HG02623 (cell line): ENCODE measurements around the gene DMXL1.
A peak's percentile ranks its signal among the peaks of the same experiment; 100 is the strongest.

Experiments
- ATAC-seq: cut with Tn5 transposase; IDR thresholded peaks from one replicate; pipeline ENCODE4 v1.9.1; 2021; ENCODE audit warnings: moderate library complexity; ENCODE audit not compliant: unreplicated experiment

Gene DMXL1

DNA sequence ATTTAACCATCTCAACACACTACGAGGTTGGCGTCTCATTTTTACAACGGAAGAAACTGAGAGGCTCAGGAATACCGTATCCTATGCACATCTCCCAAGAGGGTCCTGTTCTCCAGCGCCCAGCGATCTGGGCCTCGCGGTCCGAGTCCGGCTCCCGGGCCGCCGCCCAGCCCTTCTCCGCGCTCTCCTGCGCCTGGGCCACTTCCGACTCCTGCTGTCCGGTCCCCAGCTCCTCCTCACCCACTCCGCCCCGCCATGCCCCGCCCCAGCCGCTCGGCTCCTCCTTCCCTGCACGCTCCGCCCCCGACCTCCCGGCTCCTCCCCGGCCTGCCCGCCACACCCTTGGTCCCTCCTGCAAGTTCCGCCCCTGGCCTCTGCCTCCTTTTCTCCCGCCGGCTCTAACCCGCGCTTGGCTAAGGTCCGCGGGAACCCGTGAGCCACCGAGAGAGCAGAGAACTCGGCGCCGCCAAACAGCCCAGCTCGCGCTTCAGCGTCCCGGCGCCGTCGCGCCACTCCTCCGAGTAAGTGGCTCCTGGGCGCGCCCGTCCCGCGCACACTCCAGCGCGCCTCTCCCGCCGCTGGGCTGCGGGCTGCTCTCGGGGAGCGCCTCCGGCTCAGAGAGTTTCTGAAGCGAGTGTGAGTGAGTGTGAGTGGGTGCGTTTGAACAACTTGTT is 197.6 kb downstream of the DMXL1 start:
- peak; percentile 86 for ATAC-seq

GRCh38 chr5:119269061-119269944 is 198.4 kb downstream of the DMXL1 start:
- ATAC-seq: peak; percentile 3

DNA sequence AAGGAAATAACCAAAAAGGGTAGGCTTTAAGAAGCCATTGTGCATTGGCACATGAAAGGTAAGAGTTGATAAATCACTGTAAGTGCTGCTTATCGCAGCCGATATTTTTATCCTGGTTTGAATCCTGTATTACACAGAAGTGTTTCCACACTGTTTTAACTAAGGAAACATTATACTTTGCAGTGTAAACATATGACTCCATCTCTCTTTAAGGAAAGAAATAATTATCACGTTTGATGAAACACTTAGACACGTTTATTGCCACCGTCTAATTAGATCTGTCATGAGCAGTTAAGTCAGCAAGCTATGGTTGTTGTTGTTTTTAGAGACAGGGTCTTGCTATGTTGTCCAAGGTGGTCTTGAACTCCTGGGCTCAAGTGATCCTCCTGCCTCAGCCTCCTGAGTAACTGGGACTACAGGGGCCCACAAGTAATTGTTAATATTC is 199.3 kb downstream of the DMXL1 start:
- no peak for ATAC-seq

DNA sequence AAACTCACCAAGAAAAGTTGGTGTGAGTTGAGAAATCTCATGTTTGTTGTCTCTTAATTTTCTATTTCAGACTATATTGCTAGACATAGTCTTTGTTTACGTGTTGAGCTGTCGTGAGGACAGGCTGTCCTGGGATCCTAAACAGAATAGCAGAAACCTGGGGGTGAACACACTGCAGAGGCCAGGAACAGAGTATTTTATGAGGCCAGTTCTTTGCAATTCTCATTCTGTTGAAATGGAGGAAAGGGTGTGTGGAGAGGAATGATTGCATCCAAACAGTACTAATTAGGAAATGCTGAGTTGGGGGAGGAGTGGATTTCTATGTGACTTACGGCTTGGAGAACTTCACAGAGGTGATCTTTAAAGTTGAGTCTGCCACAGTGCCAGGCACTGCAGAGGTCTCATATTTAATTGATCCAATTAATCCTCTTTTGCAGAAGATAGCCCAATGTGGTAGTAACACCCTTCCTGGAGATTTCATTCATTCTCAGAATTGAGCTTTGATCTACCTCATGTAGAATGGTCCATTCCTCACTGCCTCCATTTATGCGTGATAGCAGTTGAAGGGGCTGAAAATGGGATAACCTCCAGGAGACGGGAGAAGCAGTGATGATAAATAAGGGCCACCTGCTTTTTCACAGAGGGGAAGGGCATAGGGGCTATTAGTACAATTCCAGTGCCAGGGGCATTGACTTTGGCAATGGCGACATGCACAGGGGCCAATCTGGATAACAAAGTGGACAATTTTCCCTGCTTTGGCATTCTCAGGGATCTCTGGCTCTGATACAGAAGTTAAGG is 200.3 kb downstream of the DMXL1 start:
- ATAC-seq: no peak

DNA sequence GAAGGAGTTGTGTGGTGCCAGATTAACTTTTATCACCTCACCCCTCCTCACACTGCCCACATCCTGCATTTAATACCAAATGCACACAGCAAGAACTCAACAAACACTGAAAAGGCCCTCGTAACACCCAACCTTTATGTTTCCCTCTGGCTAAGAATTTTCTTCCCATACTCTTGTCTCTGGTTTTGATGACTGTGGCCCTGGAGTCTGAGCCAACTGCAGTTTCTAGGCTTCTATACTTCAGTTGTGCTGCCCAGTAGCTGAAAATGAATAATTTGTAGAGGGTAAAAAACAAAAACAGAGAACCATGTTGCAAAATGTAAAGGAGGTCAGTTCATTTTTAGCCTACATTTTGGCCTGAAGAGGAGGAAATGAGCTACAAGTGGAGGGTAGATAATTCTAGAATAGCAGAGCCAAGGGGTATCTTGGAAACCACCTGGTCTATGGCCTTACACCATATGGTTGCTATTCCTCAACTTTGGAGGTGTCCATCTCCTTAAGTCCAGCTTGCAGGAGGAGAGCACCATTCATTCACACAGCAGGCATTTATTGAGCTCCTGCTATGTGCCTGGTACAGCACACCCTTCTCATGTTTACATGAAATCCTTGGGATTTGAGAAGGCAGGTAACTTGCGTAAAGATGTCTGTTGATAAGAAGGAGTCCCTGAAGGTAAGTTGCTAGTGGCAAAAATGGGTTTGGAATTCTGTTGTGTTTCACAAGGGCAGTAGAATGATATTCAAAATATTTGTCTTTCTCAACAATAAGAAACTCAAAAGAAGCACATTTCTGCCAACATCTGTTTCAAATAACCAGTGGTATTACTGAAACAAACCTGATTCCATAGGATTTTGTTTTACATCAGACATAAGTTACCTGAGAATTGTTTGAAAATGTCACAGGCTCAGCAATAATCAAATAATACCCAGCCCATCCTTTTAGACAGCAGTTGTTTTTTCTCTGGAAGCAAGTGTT is 201.2 kb downstream of the DMXL1 start:
- ATAC-seq: no peak

- no peak for ATAC-seq
Observed at GRCh38 chr5:119273391-119273839, 202.5 kb downstream of the DMXL1 start.

DNA sequence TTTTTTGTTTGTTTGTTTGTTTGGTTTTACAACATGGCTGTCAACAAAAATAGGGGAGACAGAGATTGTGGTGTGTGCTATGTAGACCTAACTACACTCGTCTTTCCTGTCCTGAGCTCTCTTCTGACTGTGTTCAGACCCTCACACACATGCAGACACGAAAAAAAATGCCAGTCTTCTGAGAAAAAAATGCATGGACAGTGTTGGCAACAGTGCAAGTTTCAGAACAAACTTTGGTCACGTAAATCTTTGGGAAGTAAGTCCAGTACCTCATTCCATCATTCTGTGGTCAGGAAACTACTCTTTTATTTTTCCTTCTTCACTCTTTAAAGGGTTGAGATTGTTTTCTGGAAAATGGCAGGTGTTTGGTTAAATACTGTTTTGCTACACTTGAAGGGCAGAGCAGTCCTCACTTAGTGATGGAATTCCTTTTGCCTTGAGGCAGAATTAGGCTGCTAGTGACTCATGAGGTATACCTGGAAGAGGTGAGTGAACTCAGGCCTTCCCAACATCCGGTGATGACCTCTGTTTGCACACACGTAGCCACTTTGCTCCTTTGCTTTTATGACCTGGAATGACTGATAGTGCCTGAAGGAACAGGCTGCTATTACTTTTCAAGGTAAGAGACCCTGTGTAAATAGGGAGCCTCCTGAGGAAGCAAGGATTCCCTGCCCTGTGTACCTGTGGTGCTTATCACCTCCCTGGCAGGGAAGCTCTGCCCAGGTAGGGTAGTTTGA is 203.3 kb downstream of the DMXL1 start:
- ATAC-seq: no peak

DNA sequence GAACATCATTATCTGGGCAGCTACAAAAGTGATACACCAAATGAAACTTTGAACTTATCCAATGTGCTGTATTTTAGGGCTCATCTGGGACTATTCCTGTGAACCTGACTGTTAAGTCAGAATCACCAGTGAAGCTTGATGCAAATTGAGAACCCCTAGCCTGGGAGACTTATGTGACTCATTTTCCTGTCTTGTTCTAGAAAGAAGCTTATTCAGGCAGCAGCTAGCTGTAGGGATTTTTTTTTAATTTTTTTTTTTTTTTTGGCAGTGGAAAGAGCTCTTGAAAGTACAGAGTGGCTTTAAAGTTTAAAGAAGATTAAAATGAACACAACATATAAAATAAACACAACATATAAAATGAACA is 203.9 kb downstream of the DMXL1 start:
- ATAC-seq: peak; percentile 37

DNA sequence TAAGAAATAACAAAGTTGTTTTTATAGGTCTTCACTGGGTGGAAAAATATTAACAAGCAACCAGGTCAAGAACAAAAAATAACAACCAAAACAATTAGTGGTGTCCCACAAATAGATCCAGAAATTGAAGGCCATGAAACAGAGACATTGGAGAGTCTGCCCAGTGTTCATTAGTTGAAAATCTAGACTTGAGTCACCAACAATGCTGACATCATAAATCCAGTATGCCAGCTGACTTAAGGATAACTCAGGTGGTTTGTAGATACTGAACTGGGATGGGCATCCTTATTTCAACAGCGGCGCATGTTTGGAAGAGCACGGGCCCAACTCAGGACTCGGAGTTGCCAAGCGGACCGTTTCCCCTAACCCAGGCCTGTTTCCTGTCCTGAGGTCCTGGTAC is 204.3 kb downstream of the DMXL1 start:
- ATAC-seq: peak; percentile 7

- peak; percentile 66 for ATAC-seq
Observed at GRCh38 chr5:119275601-119276173, 204.8 kb downstream of the DMXL1 start.

DNA sequence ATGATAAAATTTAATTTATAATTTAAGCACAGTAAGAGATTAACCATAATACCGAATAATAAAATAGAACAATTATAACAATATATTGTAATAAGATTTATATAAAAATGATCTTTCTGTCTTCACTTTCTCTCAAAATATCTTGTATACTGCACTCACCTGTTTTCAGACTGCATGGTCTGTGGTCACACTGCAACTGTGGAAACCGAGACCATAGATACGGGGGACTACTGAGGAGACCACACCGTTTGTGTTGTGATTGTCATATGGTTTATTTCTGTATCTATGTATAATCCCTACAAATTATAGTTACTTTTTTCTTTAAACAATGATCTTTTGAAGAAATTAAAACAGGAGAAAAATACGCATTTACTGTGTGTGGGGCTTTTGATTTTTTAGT is 206.1 kb downstream of the DMXL1 start:
- peak; percentile 25 for ATAC-seq

GRCh38 chr5:119279093-119279492 is 208.2 kb downstream of the DMXL1 start:
- ATAC-seq: no peak

- no peak for ATAC-seq
Observed at GRCh38 chr5:119280380-119280779, 209.5 kb downstream of the DMXL1 start.

GRCh38 chr5:119282628-119283027 is 211.7 kb downstream of the DMXL1 start:
- no peak for ATAC-seq

DNA sequence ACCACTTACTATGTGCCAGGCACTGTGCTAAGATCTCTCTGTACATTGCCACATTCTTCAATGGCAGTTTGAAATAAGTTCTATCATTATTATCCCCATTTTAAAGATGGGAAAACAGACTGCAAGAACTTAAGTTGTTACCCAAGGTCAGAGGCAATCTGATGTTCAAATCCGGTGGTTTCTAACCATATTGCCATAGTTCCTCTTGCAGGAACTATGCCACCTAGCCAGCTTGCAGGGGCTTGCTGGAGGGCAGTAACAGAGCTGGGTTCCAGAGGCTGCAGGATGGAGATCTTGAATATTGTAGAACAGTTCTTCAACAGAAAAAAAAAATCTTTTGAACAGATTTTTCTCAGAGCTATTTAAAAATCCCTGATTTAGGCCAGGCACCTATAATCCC is 213.1 kb downstream of the DMXL1 start:
- ATAC-seq: no peak

GRCh38 chr5:119285070-119285916 is 214.4 kb downstream of the DMXL1 start:
- no peak for ATAC-seq

- ATAC-seq: no peak
Observed at GRCh38 chr5:119286511-119287488, 215.9 kb downstream of the DMXL1 start.
